GM04504 (cell line): Measurements from ENCODE around the gene CTNNBL1.

Experiments used
- DNase-seq: peaks from one replicate; pipeline ENCODE4 v3.0.0-alpha.2; 2012; ENCODE audit warnings: low read depth

The CTNNBL1 gene

DNA sequence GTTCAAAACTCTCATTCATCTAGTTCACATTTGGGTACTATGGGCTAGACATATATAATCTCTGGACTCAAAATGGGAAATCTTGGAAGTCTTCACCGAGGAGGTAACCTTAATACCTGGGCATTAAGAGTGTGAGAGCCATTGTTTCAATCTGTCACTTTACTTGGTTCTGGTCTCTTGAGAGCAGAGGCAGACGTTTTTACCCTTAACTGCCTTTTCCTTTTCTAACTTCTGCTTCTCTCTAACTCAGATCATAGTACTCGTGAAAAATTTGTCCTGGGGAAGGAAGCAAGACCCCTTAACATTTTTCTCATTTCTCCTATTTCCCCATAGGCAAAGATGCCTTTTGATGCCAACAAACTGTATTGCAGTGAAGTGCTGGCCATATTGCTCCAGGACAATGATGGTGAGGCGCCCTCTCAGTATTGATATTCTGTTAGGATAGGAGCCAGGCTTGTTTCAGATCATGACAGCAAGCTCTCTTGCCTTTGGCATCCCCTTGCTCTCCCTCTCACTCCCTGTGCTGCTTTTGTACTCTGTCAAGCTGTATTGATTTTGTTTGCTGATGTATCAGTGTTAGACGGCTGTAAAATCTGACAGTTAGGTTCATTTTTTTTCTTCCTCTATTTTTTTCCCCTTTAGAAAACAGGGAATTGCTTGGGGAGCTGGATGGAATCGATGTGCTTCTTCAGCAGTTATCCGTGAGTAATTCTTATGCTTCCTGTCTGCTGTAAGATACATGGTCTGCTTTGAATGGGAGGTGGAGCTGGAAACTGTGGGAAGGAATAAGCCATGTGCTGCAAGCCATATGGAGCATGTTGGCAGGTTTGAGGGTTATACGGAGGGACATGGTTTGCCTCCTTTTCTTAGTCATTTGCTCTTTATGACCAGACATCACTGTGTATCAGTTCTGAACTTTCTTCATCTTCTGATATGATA lies 83.5 kb downstream of the CTNNBL1 start:
- DNase-seq: no peak

DNA sequence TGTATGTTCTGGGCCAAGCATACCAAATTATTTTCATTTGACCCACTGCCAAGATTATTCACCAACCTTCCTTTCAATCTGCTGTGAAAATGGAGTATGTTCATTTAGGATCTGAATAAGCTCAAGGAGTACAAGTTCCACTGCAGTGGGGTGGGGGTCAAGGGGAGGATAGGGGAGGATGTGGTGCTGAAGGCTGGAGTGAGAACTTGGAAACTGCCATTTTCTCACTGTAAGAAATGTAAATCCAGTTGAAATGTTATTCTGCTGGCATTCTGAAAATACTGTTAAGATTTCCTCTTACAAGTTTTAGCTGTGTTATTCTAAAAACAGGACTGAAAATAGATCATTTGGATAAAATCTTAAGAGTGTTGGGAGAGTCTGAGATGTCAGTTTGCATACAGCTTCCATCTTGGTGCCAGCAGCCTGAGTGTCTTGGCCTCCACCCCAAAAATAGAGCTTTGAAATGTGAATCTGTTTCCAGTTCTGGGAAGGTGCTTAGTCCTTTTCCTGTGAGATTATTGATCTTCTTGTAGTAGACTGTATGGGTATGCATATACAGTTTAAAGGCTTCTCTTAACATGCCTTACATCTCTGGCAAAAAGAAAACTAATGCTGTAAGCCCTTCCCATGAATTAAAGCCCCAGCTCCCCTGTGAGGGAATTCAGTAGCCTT lies 84.3 kb downstream of the CTNNBL1 start:
- DNase-seq: no peak

DNA sequence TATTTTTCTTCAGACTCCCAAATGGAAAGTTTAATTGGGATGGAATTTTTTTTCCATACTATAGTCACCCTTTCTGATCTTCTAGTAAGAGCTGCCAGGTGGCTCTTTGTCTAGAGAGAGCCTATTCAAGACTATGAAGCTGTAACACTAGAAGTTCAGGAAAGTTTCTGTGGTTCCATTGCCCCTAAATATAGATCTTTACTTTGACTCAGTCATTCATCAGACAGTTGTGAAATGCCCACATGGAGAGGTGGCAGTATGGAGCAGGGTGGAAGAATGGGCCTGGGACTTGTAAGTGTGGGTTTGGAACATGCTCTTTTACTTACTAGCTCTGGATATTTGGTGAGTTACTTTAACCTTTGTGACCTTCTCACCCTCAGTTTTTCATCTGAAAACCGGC lies 87.8 kb downstream of the CTNNBL1 start:
- no peak for DNase-seq

DNA sequence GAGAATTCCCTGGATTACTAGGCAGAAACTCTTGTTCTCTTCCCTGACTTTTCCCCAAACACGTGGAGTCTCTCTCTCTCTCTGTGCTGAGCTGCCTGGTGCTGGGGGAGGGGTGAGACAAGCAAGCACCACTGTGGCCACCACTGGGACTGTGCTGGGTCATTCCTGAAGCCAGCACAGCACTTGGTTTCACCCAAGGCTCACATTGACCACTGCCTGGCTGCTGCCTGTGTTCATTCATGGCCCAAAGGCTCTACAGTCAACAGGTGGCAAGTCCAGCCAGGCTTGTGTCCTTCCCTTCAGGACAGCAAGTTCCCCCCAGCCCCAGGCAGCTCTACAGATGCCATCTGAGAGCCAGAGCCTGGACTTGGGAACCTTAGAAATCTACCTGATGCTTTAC lies 92.2 kb downstream of the CTNNBL1 start:
- no peak for DNase-seq

DNA sequence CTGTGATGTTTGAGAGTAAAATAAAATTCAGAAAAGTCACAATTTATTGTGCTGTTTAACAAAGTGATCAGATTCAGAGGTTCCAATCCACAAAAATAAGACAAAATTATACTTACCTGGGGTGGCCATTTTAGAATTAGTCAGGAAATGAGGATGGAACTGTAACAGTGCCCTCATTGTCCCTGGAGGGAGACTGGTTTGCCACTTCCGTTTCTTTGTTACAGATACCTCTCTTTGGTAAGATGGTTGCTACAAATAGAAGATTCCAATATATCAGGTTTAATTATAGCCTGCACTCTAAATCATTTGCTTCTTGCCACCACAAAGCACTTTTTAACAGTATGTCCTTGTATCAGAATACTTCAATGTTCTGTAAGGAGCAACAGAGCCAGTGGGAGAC lies 95.6 kb downstream of the CTNNBL1 start:
- no peak for DNase-seq

DNA sequence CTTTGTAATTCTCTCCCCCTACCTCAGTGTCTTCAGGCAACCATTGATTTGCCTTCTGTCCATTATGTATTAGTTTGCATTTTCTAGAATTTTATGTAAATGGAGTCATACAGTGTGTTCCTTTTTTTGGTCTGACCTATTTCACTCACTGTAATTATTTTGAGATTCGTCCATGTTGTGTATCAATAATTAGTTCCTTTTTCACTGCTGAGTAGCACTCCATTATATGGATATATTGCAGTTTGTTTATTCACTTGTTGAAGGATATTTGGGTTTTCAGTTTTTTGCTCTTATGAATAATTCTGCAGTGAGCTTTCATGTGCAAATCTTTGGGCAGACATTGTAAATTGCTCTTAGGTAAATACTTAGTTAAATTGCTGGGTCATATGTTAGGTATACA lies 97.1 kb downstream of the CTNNBL1 start:
- DNase-seq: no peak

DNA sequence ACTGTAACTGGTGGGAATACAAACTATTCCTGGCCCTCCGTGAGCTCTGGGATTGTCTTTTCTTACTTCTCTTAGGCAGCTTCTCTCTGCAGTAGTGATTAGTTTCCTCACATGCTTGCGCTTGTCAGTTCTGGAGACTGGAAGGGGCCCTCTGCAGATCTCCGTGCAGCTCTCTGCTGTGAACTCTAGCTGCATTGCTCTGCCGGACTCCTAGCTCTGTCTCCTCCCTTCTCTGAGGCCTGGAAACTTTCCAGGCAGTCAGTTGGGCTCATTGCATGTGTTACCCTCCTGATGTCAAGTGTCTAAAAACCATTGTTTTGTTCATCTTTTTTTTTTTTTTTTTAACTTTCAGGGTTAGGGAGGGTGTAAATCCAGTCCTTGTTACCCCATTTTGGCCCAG lies 102.3 kb downstream of the CTNNBL1 start:
- DNase-seq: no peak

DNA sequence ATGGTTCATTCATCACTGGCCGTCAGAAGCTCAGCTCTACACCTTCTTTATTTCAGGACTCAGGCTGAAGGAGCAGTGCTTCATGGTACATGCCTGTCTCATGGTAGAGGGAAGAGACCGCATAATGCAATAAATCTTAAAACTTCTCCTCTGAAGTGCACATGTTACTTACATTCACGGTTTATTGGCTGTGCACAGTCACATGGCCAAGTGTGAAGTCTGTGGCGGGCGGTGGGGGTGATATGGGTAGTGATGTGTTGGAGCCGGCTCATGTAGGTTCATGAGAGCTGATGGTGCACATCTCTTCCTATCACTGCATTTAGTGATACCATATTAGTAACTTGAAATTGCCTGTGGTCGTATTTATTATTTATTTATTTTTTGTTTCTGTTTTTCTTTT lies 102.9 kb downstream of the CTNNBL1 start:
- no peak for DNase-seq

DNA sequence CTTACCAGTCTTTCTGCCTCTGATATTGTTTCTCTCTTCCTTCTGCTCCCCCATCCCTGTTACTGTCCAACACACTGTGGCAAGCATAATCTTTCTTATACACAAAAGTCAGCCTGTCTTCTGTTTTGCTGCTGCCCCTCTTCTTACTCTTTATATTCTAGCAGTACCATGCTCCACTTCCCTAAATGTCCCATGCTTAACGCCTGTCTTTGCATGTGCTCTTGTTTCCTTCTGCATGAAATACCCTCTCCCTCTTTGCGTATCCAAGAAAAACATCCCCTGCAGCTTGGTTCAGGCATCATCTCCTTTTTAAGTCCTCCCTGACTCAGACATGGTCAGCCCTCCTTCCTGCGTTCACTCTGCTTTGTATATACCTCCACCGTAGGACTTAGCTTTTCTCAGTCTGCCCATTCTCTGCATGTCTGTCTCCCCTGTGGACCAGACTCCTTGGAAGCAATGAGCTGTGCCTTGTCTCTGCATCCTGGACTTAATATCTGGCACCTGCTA lies 103.9 kb downstream of the CTNNBL1 start:
- no peak for DNase-seq

DNA sequence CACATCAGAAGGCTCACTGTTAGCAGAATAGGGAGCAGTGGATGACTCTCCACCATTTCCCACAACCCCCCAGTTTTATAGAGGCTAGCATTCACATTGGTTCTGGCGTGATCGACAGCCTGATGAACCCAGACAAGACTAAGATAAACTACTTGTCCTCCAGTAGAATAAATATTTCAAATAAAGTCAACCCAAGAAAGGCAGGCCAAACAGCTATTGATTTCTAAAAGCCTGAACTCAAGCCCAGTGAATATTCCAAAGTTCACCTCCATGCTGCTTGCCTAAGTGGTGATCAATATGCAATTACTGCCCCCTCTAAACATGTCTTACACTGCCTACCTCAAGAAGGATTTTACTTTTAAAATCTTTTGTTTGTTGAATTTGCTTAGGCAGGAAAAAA lies 104.5 kb downstream of the CTNNBL1 start:
- DNase-seq: no peak

DNA sequence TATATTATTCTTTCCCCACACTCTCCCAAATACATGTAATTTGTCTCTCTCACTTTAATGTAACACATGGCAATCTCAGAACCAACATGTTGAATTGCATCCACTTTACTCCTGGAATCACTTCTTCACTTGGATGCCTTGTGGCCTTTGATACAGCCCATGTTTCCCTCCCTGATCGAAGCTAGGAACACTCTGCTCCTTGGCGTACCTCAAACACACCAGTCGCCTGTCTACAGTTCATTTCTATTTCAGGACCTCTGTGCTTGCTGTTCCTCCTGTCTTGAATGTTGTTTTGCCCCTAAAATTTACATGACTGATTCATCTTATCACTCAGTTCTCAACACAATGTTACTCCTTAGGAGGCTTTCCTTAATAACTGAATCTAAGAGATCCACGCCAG lies 106.8 kb downstream of the CTNNBL1 start:
- DNase-seq: no peak

DNA sequence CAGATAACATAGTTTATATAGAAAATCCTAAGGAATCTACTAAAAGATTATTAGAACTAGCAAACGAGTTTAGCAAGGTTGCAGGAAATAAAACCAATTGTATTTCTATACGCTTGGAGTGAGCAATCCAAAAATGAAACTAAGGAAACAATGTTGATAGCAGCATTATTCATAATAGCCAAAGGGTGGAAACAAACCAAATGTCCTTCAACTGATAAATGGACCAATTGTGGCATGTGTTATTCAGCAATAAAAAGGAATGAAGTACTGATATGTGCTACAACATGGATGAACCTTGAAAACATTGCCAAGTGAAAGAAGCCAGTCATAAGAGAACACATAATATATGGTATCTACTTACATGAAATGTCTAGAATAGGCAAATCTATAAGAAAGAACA lies 108.1 kb downstream of the CTNNBL1 start:
- no peak for DNase-seq

DNA sequence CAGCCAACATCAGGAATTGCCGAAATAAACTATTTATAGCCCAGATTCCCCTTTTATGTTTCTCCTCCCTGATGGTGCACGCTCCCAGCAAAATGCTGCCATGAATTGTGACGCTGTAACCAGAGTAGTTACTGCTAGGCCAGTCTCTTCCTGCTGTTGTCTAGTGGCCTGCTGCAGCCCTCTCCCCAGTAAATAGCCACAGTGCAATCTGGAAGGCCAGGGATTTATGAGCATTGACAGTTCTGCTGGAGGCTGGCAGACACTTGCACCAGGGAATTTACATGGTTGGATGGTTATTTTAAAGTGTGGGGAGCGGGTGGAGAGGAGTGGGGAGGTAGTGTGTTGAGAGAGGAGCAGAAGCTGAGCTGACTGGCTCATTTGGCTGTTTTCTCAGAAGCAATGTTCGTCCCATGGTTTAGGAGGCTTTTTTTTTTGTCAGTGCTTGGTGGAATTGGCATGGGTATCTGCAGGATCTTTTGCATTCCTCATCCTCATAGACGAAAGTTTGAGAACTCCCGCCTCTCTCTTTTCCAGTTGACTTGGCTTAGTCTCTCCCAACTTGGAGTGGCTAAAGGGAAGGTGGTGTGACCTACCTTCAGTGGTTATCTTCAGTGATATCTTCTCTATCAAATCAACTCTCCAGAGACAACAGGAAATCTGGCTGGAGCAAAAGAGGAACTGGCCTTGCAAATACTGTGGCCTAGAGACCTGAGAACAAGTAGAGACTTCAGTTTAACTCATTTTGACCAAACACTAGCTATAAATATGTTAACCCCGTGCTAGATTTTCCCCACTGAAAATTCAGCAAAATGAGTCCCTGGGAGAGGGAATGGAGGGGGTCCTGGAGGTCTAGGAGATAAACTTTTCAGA lies 109.8 kb downstream of the CTNNBL1 start:
- no peak for DNase-seq

DNA sequence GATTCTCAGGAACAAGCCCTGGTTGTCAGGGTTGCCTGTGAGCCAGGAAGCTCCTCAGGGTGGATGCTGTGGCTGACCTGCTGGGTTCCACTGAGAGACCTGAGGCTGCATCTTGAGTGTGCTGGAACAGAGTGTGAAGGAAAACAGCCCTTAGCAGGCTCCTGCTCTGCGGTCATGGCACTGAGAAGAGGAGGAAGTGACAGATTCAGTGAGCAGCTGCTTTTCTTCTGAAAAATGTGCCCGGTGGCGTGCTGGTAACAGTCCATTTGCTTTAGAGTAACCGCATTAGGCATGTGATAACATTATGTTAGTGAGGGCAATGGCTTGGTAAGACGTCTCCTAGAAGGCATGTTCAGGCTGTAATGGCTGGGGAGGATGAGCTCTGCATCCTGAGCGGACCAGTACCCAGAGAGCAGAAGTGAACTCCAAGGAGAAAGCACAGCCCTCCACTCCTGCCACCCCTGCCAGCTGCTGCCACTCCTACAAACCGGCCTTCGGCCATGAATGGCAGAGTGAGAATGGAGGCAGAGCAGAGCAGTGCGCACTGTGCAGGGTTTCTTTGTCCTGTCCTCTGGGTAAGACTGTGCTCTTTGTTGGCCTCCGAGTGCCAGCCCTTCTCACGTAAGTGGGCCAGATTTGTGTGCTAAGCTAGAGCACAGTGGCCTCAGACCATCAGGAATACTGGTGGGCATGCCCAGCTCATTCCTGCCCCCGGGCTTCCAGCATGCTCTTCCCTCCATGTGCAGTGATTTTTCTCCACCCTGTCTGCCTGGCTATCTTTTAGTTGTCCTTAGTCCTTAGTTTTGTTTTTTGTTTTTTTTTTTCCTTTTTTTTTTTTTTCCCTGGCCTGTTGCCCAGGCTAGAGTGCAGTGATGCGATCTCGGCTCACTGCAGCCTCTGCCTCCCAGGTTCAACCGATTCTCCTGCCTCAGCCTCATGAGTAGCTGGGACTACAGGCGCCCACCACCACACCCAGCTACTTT lies 111.0 kb downstream of the CTNNBL1 start:
- no peak for DNase-seq

DNA sequence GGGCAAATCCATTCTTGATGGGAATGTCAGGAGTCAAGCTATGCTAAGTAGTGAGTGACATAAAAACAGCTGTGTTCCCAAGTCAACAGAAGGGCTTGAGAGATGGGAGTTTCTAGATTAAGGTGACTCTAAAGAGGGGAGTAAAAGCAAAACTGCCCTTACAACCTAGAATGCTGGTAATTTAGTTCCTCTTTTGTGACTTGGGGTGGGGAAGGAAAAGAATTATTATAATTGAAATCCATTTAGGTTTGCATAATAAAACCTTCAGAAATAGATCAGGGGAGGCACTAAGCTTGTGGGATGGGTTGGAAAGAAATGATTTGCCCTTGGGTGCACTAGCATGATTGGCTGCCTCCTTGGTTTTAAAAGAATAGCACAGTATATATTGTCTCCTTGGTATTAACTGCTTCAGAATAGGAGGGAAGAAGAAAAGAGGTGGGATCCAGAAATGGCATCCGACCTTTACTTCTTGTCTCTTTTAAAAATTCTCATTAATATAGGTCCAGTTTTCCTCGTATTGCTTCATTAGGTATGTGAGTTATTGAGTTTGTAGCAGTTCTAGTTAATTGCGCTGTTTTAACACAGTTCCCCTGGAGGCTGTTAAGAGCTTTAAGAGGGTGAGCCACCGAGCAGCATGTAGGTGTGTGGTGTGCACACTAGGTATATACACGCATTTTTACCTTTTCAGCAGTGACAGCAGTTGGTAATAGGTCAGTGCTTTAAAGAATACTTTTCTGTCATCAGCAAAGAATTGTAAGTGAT lies 113.8 kb downstream of the CTNNBL1 start:
- DNase-seq: no peak

DNA sequence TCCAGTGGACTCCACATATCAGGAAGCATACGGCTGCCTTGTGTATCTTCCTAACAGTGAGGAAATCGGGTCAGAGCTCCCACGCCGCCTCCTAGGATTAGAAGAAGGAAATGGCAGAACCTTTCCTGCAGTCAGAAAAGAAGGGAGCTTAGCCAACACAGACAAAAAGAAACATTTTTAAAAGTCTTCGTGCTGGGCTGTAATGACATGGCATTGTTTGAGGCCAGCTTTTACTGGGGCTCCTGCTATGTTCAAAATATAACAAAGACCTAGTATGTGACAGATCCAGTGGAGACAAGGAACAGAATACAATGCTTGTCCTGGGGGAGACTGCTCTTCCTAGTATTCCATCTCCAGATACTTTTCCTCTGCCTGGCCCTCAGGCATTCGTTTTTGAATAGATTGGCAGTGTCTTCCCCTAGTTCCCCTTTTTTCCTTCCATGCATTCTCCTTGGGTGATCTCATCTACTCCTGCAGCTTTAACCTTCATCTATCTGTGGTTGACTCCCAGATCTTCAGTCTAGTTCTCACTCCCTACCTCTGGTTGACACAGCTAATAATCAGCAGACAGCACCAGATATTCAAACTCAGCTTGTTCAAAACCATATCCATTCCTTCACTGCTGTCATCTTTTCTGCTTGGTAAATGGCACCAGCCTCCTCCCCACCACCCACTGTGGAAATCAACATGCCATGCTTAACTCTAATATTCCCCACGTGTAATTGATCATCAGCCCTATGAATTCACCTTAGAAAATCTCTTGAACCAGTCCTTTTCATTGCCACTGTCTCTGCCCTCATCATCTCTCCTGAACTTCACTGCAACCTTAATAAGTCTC lies 114.6 kb downstream of the CTNNBL1 start:
- no peak for DNase-seq

DNA sequence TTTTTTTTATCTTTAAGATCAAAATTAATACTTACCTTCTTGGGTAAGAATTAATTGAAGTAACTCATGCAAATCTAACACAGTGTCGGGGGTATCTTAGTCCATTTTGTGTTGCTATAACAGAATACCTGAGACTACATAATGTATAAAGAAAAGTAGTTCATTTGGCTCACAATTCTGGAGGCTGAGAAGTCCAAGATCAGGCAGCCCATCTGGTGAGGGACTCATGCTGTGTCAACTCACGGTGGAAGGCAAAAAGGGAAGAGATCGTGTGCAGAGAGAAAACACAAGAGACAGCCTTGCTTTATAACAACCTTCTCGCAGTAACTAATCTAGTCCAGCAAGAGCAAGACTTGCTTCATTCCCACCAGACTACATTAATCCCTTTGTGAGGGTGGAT lies 116.2 kb downstream of the CTNNBL1 start:
- DNase-seq: no peak

DNA sequence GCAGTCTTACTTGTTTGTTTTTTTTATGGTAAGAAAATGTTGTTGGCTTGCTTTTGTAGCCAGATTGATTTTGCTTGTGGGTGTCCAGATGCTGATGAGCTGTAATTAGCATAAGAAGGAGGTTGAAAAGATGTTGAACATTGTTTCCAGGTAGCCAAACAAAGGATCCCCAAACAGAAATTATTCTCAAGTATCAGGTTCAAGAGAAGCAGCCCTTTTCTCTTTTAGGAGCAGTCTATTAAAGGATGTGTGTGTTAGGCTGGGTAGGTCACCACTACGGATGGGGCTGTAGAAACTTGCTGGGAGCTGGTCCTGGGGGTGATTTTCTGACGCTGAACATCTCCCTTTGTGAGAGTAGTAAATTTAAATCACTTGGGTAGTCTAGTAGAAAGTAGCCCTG lies 122.2 kb downstream of the CTNNBL1 start:
- DNase-seq: no peak

DNA sequence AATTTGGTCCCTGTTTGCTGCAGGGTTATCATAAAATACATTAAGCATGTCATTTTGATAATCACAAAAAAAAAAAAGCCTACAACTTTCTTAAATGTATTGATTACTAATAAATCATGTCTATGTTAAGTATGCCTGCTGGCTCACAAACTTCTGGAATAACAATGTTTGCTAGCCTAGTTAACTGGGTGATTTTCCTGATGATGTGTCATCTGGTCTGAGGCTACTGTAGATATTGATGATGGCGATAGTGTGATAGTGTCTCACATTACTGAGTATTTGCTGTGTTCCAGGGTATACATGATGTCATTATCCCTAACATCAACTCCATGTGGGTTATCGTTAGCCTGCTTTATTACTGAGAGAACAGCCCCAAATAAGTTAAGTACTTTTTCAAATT lies 122.9 kb downstream of the CTNNBL1 start:
- no peak for DNase-seq
